Smooth muscle cell (in vitro differentiated cells): ENCODE data around the gene TSEN2. TPM values are rescaled to one million over a fixed set of nuclear protein-coding genes. Genes with fewer than 3 reads are reported as not detected.

Experiments
- DNase-seq: peaks from one replicate; lab custom pipeline; 2025; ENCODE audit not compliant: unreplicated experiment; lab: John Stamatoyannopoulos, UW
- H2AFZ ChIP-seq: fragments of 200-600 bp; sonication (generic); 2 replicates; pipeline ENCODE4 v1.6.0; 2016; ENCODE audit warnings: antibody characterized with exemption, low read depth, mild to moderate bottlenecking
- H3F3A ChIP-seq: fragments of 200-600 bp; sonication (generic); 2 replicates; pipeline ENCODE4 v1.6.0; 2017; ENCODE audit warnings: antibody characterized with exemption, low read depth
- H3K27ac ChIP-seq: fragments of 200-600 bp; sonication (generic); 2 replicates; pipeline ENCODE4 v1.5.1; 2016; ENCODE audit warnings: low read depth, mild to moderate bottlenecking
- H3K27me3 ChIP-seq: fragments of 200-600 bp; sonication (generic); 2 replicates; pipeline ENCODE4 v1.6.1; 2016; ENCODE audit warnings: low read depth, mild to moderate bottlenecking
- H3K36me3 ChIP-seq: fragments of 200-600 bp; sonication (generic); 2 replicates; pipeline ENCODE4 v1.5.1; 2016; ENCODE audit warnings: low read depth
- H3K4me1 ChIP-seq: fragments of 200-600 bp; sonication (generic); 2 replicates; pipeline ENCODE4 v1.5.1; 2016; ENCODE audit warnings: low read depth
- H3K4me2 ChIP-seq: fragments of 200-600 bp; sonication (generic); 2 replicates; pipeline ENCODE4 v1.6.0; 2016; ENCODE audit warnings: mild to moderate bottlenecking
- H3K4me3 ChIP-seq: fragments of 200-600 bp; sonication (generic); 2 replicates; pipeline ENCODE4 v1.5.1; 2016; ENCODE audit warnings: mild to moderate bottlenecking
- H3K79me2 ChIP-seq: fragments of 200-600 bp; sonication (generic); 2 replicates; pipeline ENCODE4 v1.6.0; 2016; ENCODE audit warnings: low read depth, mild to moderate bottlenecking
- H3K9ac ChIP-seq: fragments of 200-600 bp; sonication (generic); 2 replicates; pipeline ENCODE4 v1.6.0; 2016; ENCODE audit warnings: low read depth
- H3K9me3 ChIP-seq: fragments of 200-600 bp; sonication (generic); replicated peaks from 2 replicates; pipeline ENCODE4 v1.5.1; 2016; ENCODE audit warnings: low read depth
- H4K20me1 ChIP-seq: fragments of 200-600 bp; sonication (generic); 2 replicates; pipeline ENCODE4 v1.6.0; 2016; ENCODE audit warnings: low read depth
- WGBS: methylation state at CpG from one replicate; pipeline ENCODE4 v1.1.7; 2016; ENCODE audit warnings: low lambda C conversion rate; 5-methylcytosine and 5-hydroxymethylcytosine counted together
- polyA plus RNA-seq: library from polyadenylated mRNA; unstranded; fragments of >200 nt; fragmentation: Nextera tagmentation; extraction: Ambion mirVana; gene quantifications from 2 replicates; pipeline ENCODE4 v1.2.1, GENCODE V29; 2016
- total RNA-seq: library from RNA; depleted of rRNA; stranded (reverse); fragments of >200 nt; gene quantifications from 2 replicates; pipeline ENCODE4 v1.2.3, GENCODE V29; 2014
- TF ChIP-seq, protein P1 (sequence below): fragments of 200-600 bp; sonication (generic); IDR thresholded peaks from 2 replicates; pipeline ENCODE4 v1.5.1; 2017; ENCODE audit warnings: borderline replicate concordance, mild to moderate bottlenecking, antibody characterized with exemption; ENCODE audit not compliant: insufficient read depth, poor library complexity, severe bottlenecking

The TSEN2 gene
- total and polyA plus RNA-seq, 2 experiments from 2014 or later = 3.6 to 3.9 TPM

DNA sequence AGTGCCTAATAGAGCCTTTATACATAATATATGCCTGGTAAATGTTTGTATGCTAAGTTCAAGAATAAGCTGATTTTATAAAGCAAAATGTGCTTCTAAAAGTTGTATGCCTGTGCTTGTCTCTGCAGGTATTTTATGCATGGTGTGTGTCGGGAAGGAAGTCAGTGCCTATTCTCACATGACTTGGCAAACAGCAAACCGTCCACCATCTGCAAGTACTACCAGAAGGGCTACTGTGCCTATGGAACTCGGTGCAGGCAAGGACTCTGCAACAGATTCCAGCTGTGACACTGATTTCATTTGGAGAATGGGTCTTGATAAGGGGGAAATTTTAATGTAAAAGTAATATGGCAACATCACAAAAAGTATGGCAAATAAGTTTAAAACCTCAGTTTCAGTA is 84.5 kb downstream of the TSEN2 start:
- peaks cover 13% of the 10 kb centered on the region for H3K36me3 ChIP-seq
- H3F3A ChIP-seq = no peaks in the 10 kb centered on the region
- no peak overlapping the region for H3K9ac ChIP-seq
- WGBS = 97% methylated on average over 3 of the region's 3 CpGs
- no peak overlapping the region for H2AFZ ChIP-seq
- no peaks in the 10 kb centered on the region for H3K27me3 ChIP-seq
- H4K20me1 ChIP-seq = peaks cover 72% of the 10 kb centered on the region
- DNase-seq = no peak
- no peak overlapping the region for H3K27ac ChIP-seq
- peaks cover 53% of the 10 kb centered on the region for H3K79me2 ChIP-seq
- TF ChIP-seq, protein P1, sequence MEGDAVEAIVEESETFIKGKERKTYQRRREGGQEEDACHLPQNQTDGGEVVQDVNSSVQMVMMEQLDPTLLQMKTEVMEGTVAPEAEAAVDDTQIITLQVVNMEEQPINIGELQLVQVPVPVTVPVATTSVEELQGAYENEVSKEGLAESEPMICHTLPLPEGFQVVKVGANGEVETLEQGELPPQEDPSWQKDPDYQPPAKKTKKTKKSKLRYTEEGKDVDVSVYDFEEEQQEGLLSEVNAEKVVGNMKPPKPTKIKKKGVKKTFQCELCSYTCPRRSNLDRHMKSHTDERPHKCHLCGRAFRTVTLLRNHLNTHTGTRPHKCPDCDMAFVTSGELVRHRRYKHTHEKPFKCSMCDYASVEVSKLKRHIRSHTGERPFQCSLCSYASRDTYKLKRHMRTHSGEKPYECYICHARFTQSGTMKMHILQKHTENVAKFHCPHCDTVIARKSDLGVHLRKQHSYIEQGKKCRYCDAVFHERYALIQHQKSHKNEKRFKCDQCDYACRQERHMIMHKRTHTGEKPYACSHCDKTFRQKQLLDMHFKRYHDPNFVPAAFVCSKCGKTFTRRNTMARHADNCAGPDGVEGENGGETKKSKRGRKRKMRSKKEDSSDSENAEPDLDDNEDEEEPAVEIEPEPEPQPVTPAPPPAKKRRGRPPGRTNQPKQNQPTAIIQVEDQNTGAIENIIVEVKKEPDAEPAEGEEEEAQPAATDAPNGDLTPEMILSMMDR = no peak
- no peak overlapping the region for H3K4me3 ChIP-seq
- no peaks in the 10 kb centered on the region for H3K4me1 ChIP-seq
- no peak overlapping the region for H3K4me2 ChIP-seq
- H3K9me3 ChIP-seq = no peaks in the 10 kb centered on the region

DNA sequence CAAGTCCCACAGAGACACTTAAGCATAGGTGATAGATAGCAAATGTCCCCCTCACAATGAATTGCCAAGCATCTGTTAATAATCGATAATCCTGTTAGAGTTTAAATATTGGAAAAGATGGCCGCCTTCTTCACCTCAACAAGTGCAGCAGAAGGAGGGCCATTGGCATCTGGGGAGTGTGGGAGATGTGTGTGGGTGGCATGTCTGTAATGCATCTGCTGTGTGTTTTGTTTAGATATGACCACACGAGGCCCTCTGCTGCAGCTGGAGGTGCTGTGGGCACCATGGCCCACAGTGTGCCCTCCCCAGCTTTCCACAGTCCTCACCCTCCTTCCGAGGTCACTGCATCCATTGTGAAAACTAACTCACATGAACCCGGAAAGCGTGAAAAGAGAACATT is 85.6 kb downstream of the TSEN2 start:
- Histone ChIP-seq H3K36me3 (peaks cover 17% of the 10 kb centered on the region), H3K4me3 (no peak overlapping the region), H3F3A (no peaks in the 10 kb centered on the region), H2AFZ (no peak overlapping the region), H4K20me1 (peaks cover 61% of the 10 kb centered on the region), H3K9ac (no peak overlapping the region), H3K27me3 (no peaks in the 10 kb centered on the region), H3K4me1 (no peaks in the 10 kb centered on the region), H3K9me3 (no peaks in the 10 kb centered on the region), H3K79me2 (peaks cover 42% of the 10 kb centered on the region), H3K27ac (no peak overlapping the region), H3K4me2 (no peak overlapping the region)
- no peak for DNase-seq
- TF ChIP-seq, protein P1 = no peak
- WGBS = 86% methylated on average over 6 of the region's 6 CpGs

DNA sequence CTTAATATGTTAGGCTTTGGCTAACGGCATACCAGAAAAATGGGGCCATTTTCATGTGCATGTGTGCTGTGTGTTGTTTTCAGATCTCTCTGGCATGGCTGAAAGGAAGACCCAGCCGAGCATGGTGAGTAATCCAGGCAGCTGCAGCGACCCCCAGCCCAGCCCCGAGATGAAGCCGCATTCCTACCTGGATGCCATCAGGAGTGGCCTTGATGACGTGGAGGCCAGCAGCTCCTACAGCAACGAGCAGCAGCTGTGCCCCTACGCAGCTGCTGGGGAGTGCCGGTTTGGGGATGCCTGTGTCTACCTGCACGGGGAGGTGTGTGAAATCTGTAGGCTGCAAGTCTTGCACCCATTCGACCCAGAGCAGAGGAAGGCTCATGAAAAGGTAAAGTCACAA is 87.7 kb downstream of the TSEN2 start:
- TF ChIP-seq, protein P1 = no peak
- Histone ChIP-seq H4K20me1 (peaks cover 49% of the 10 kb centered on the region), H3K4me2 (no peak overlapping the region), H3K27ac (no peak overlapping the region), H3K4me3 (no peak overlapping the region), H3K4me1 (no peaks in the 10 kb centered on the region), H3K9me3 (no peaks in the 10 kb centered on the region), H2AFZ (no peak overlapping the region), H3K36me3 (peaks cover 19% of the 10 kb centered on the region), H3K9ac (no peak overlapping the region), H3F3A (no peaks in the 10 kb centered on the region), H3K27me3 (no peaks in the 10 kb centered on the region), H3K79me2 (peaks cover 20% of the 10 kb centered on the region)
- 89% methylated on average over 11 of the region's 11 CpGs for WGBS
- DNase-seq = no peak

DNA sequence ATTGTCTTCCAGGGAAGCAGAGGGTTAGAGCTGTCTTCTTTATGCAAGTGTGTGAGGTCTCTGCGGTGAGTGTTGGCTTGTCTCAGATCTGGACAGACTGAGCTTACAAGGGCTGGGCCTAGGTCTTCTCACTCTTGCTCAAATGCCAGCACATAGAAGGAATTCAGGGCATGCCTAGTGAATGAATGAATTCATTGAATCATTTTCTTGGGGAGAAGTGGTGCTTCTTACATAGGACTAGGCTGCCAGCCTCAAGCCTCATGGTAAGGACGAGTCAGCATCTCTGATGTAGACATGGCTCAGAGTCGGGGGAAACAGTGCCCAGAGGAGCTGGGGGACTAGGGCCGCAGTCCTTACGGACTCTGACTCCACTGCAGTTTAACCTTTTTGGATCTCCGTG is 89.9 kb downstream of the TSEN2 start:
- no peak for DNase-seq
- Histone ChIP-seq H3K9ac (no peak overlapping the region), H4K20me1 (peaks cover 40% of the 10 kb centered on the region), H3F3A (no peaks in the 10 kb centered on the region), H3K79me2 (no peaks in the 10 kb centered on the region), H3K36me3 (peaks cover 22% of the 10 kb centered on the region), H3K4me1 (no peaks in the 10 kb centered on the region), H2AFZ (no peak overlapping the region), H3K4me2 (no peak overlapping the region), H3K9me3 (no peaks in the 10 kb centered on the region), H3K27me3 (no peaks in the 10 kb centered on the region), H3K4me3 (no peak overlapping the region), H3K27ac (no peak overlapping the region)
- 95% methylated on average over 6 of the region's 6 CpGs for WGBS
- TF ChIP-seq, protein P1 = no peak
